Activated effector memory CD4-positive, alpha-beta T cell treated with anti-CD3 and anti-CD28 coated beads, Interleukin-2, amount 50 U/mL, for 16 hours (primary cell): ENCODE results near the gene POLA2.
"Not testable (repeated sequence)": the region's sequence is repeated elsewhere in the genome, so short reads cannot be mapped to it uniquely, and the experiment has no call there.

Experiments used
- DNase-seq: peaks from one replicate; pipeline ENCODE4 v3.0.0-alpha.2; 2020

POLA2 gene

GRCh38 chr11:65261591-65262380 lies at the start of gene POLA2:
Gene POLA2 (plus strand): TSS chr11:65261962. CDS start chr11:65262293, 331 bp downstream.
- DNase-seq = peak; percentile 98

- DNase-seq = no peak
These were observed 49.4 kb upstream of the POLA2 start for GRCh38 chr11:65212226-65212801.

- DNase-seq = no peak
These were observed 48.2 kb upstream of the POLA2 start for GRCh38 chr11:65213322-65214211.

GRCh38 chr11:65214212-65214845 lies 47.4 kb upstream of the POLA2 start:
- DNase-seq = no peak

- peak; percentile 74 for DNase-seq
These were observed 46.2 kb upstream of the POLA2 start for GRCh38 chr11:65215441-65216076.

- no peak for DNase-seq
These were observed 44.9 kb upstream of the POLA2 start for GRCh38 chr11:65216830-65217229.

GRCh38 chr11:65217441-65218423 lies 44.0 kb upstream of the POLA2 start:
- no peak for DNase-seq

- no peak for DNase-seq
These were observed 43.3 kb upstream of the POLA2 start for GRCh38 chr11:65218446-65218845.

GRCh38 chr11:65219930-65220213 lies 41.9 kb upstream of the POLA2 start:
- DNase-seq = no peak

GRCh38 chr11:65221026-65221425 lies 40.7 kb upstream of the POLA2 start:
- no peak for DNase-seq

GRCh38 chr11:65223011-65223410 lies 38.8 kb upstream of the POLA2 start:
- no peak for DNase-seq

GRCh38 chr11:65224930-65225278 lies 36.9 kb upstream of the POLA2 start:
- no peak for DNase-seq

GRCh38 chr11:65225279-65226102 lies 36.3 kb upstream of the POLA2 start:
- peak; percentile 86 for DNase-seq

GRCh38 chr11:65226103-65226442 lies 35.7 kb upstream of the POLA2 start:
- DNase-seq = no peak

- no peak for DNase-seq
These were observed 33.9 kb upstream of the POLA2 start for GRCh38 chr11:65227879-65228278.

- no peak for DNase-seq
These were observed 25.3 kb upstream of the POLA2 start for GRCh38 chr11:65236194-65237059.

GRCh38 chr11:65238302-65238701 lies 23.5 kb upstream of the POLA2 start:
- DNase-seq = not testable (repeated sequence)

GRCh38 chr11:65241134-65241533 lies 20.6 kb upstream of the POLA2 start:
- no peak for DNase-seq

- DNase-seq = no peak
These were observed 20.1 kb upstream of the POLA2 start for GRCh38 chr11:65241692-65242091.

- DNase-seq = no peak
These were observed 19.4 kb upstream of the POLA2 start for GRCh38 chr11:65242389-65242788.
